HepG2 (cell line): ENCODE measurements around the gene STIP1. TPM values are rescaled to one million over a fixed set of nuclear protein-coding genes. Genes with fewer than 3 reads are reported as not detected.

Experiments used
- ATAC-seq: fragments of 200-7000 bp; cut with Tn5 transposase; 3 replicates; pipeline ENCODE4 v1.9.1; 2020; ENCODE audit warnings: mild to moderate bottlenecking, moderate library complexity
- BruUV-seq: library from RNA; stranded (reverse); fragments of 400-500 nt; replicated peaks from 2 replicates; lab custom pipeline; 2021; lab: Mats Ljungman, UMichigan
- CTCF ChIA-PET: fragments of 300-600 bp; formaldehyde crosslinking; extraction: SDS; loops from one replicate; lab custom pipeline; 2021; ENCODE audit warnings: low total read pairs, inconsistent platforms, low intra/inter-chr PET ratio; lab: Yijun Ruan, JAX
- POLR2A ChIA-PET: fragments of 350-600 bp; sonication (Branson Sonifier 250); formaldehyde crosslinking; loops from one replicate; lab custom pipeline; 2020; ENCODE audit warnings: antibody characterized with exemption, inconsistent platforms; lab: Yijun Ruan, JAX
- DNase-seq: peaks from one replicate; pipeline ENCODE4 v3.0.0-alpha.2; 2015; ENCODE audit warnings: low spot score
- FAIRE-seq: peaks from 3 replicates; lab custom pipeline; 2011; peaks lifted over from hg19 to GRCh38; lab: Jason Lieb, UNC
- H2AFZ ChIP-seq: one replicate; pipeline ENCODE4 v1.6.1; 2011; ENCODE audit warnings: low read length, inconsistent platforms
- H3K27ac ChIP-seq: fragments of 300-600 bp; 3 replicates; pipeline ENCODE4 v1.8.0; 2011; ENCODE audit warnings: mixed run types, mild to moderate bottlenecking, mixed read lengths, low read length, inconsistent platforms; ENCODE audit not compliant: insufficient read depth; ENCODE audit errors: extremely low read length
- H3K27me3 ChIP-seq, 2 experiments: fragments of 200-600 bp in 1 of 2; 2 replicates in 1 of 2; 3 replicates in 1 of 2; pipeline versions ENCODE4 v1.6.0 to v1.8.0; 2011; ENCODE audit warnings: low read length in 2 of 2, mild to moderate bottlenecking in 2 of 2, moderate library complexity in 2 of 2, inconsistent platforms in 1 of 2; ENCODE audit not compliant: insufficient read depth in 2 of 2, control insufficient read depth in 1 of 2
- H3K36me3 ChIP-seq, 2 experiments: fragments of 200-600 bp in 1 of 2; replicated peaks in 1 of 2; 2 replicates in 1 of 2; 3 replicates in 1 of 2; pipeline versions ENCODE4 v1.5.1 to v1.8.0; 2011; ENCODE audit warnings: low read length in 2 of 2, inconsistent platforms in 1 of 2; ENCODE audit not compliant: insufficient read depth in 2 of 2, control insufficient read depth in 1 of 2
- H3K4me1 ChIP-seq: 2 replicates; pipeline ENCODE4 v1.5.1; 2012; ENCODE audit warnings: low read length, inconsistent platforms; ENCODE audit not compliant: insufficient read depth
- H3K4me2 ChIP-seq: 2 replicates; pipeline ENCODE4 v1.6.0; 2011; ENCODE audit warnings: low read depth, low read length, inconsistent platforms
- H3K4me3 ChIP-seq, 3 experiments: fragments of 200-600 bp in 1 of 3; sonication (generic), shearing (Covaris generic) in 1 of 3; replicated peaks in 1 of 3; 2 replicates each; pipeline ENCODE4 v1.5.1; 2011 to 2016; ENCODE audit warnings: low read length in 3 of 3, inconsistent platforms in 2 of 3, low read depth in 2 of 3, mild to moderate bottlenecking in 2 of 3, control low read depth in 1 of 3, mixed read lengths in 1 of 3; ENCODE audit not compliant: insufficient read depth in 1 of 3
- H3K79me2 ChIP-seq: one replicate; pipeline ENCODE4 v1.6.1; 2011; ENCODE audit warnings: low read length, inconsistent platforms; ENCODE audit not compliant: insufficient read depth
- H3K9ac ChIP-seq: 2 replicates; pipeline ENCODE4 v1.6.0; 2011; ENCODE audit warnings: mild to moderate bottlenecking, low read depth, low read length, inconsistent platforms; ENCODE audit not compliant: insufficient read depth
- H3K9me3 ChIP-seq: 2 replicates; pipeline ENCODE4 v1.5.1; 2012; ENCODE audit warnings: mild to moderate bottlenecking, low read length
- H4K20me1 ChIP-seq: 2 replicates; pipeline ENCODE4 v1.6.0; 2011; ENCODE audit warnings: inconsistent platforms, mild to moderate bottlenecking, low read length, moderate library complexity; ENCODE audit not compliant: insufficient read depth
- ARHGAP35 ChIP-seq: sonication (generic); formaldehyde crosslinking; IDR thresholded peaks from 2 replicates; pipeline ENCODE4 v1.9.0; 2022; ENCODE audit warnings: mild to moderate bottlenecking, inconsistent platforms, moderate library complexity, missing genetic modification reagents, borderline replicate concordance
- CERS6 ChIP-seq: sonication (generic); formaldehyde crosslinking; IDR thresholded peaks from 2 replicates; pipeline ENCODE4 v1.5.0; 2020; ENCODE audit warnings: missing genetic modification reagents
- CTCF ChIP-seq: sonication (generic); formaldehyde crosslinking; IDR thresholded peaks from 2 replicates; pipeline ENCODE4 v1.5.0; 2020; ENCODE audit warnings: mild to moderate bottlenecking, missing genetic modification reagents, moderate library complexity
- FLYWCH1 ChIP-seq: sonication (generic); formaldehyde crosslinking; IDR thresholded peaks from 2 replicates; pipeline ENCODE4 v1.8.1; 2023; ENCODE audit warnings: mild to moderate bottlenecking, missing genetic modification reagents
- FOXA3 ChIP-seq: IDR thresholded peaks from 2 replicates; pipeline ENCODE4 v1.6.1; 2016; ENCODE audit warnings: missing genetic modification reagents, missing compliant biosample characterization
- FOXO4 ChIP-seq: sonication (generic); formaldehyde crosslinking; conservative IDR thresholded peaks from 2 replicates; pipeline ENCODE4 v1.8.1; 2023; ENCODE audit warnings: missing genetic modification reagents
- HES4 ChIP-seq: sonication (generic); formaldehyde crosslinking; IDR thresholded peaks from 2 replicates; pipeline ENCODE4 v1.9.0; 2021; ENCODE audit warnings: mild to moderate bottlenecking, missing genetic modification reagents, borderline replicate concordance
- HNF4G ChIP-seq, 2 experiments: sonication (generic) in 1 of 2; formaldehyde crosslinking in 1 of 2; IDR thresholded peaks; 2 replicates each; pipeline versions ENCODE4 v1.4.0 to v1.6.1; 2011 to 2020; ENCODE audit warnings: borderline replicate concordance in 2 of 2, low read depth in 2 of 2, mild to moderate bottlenecking in 2 of 2, low read length in 1 of 2, missing genetic modification reagents in 1 of 2, moderate library complexity in 1 of 2
- MZF1 ChIP-seq: sonication (generic); formaldehyde crosslinking; IDR thresholded peaks from 2 replicates; pipeline ENCODE4 v1.8.1; 2023; ENCODE audit warnings: mild to moderate bottlenecking, missing genetic modification reagents, borderline replicate concordance
- SCMH1 ChIP-seq: sonication (generic); formaldehyde crosslinking; IDR thresholded peaks from 2 replicates; pipeline ENCODE4 v1.9.0; 2021; ENCODE audit warnings: missing genetic modification reagents, mild to moderate bottlenecking, borderline replicate concordance
- SMAD3 ChIP-seq: sonication (generic); formaldehyde crosslinking; IDR thresholded peaks from 2 replicates; pipeline ENCODE4 v1.4.0; 2020; ENCODE audit warnings: missing genetic modification reagents
- TCF12 ChIP-seq, 2 experiments: fragments of 450-650 bp in 1 of 2; sonication (generic) in 1 of 2; formaldehyde crosslinking in 1 of 2; IDR thresholded peaks; 2 replicates each; pipeline versions ENCODE4 v1.6.1 to v1.8.0; 2017 to 2022; ENCODE audit warnings: antibody characterized with exemption in 1 of 2, mild to moderate bottlenecking in 1 of 2, missing genetic modification reagents in 1 of 2, moderate library complexity in 1 of 2
- ZBTB7A ChIP-seq: sonication (generic); formaldehyde crosslinking; IDR thresholded peaks from 2 replicates; pipeline ENCODE4 v1.8.0; 2022; ENCODE audit warnings: mild to moderate bottlenecking, missing genetic modification reagents
- ZC3H13 ChIP-seq: sonication (generic); formaldehyde crosslinking; IDR thresholded peaks from 2 replicates; pipeline ENCODE4 v1.8.1; 2023; ENCODE audit warnings: mild to moderate bottlenecking, missing genetic modification reagents, moderate library complexity
- ZNF10 ChIP-seq: sonication (generic); formaldehyde crosslinking; IDR thresholded peaks from 2 replicates; pipeline ENCODE4 v1.4.0; 2020; ENCODE audit warnings: mild to moderate bottlenecking, low read depth, missing genetic modification reagents, borderline replicate concordance
- ZNF143 ChIP-seq: sonication (generic); formaldehyde crosslinking; IDR thresholded peaks from 2 replicates; pipeline ENCODE4 v1.4.0; 2020; ENCODE audit warnings: missing genetic modification reagents
- ZNF333 ChIP-seq: sonication (generic); formaldehyde crosslinking; IDR thresholded peaks from 2 replicates; pipeline ENCODE4 v1.4.0; 2020; ENCODE audit warnings: mild to moderate bottlenecking, missing genetic modification reagents, borderline replicate concordance
- ZNF629 ChIP-seq: sonication (generic); formaldehyde crosslinking; conservative IDR thresholded peaks from 2 replicates; pipeline ENCODE4 v1.5.0; 2020; ENCODE audit warnings: missing genetic modification reagents
- WGBS: methylation state at CpG from one replicate; pipeline ENCODE4 v1.1.6; 2017; ENCODE audit warnings: low lambda C conversion rate; 5-methylcytosine and 5-hydroxymethylcytosine counted together
- in situ Hi-C: cut with HindIII; loops from 2 replicates; pipeline ENCODE4 v1.10.0; 2017; ENCODE audit warnings: low pct_unique_long_range_greater_than_20kb; ENCODE audit not compliant: extremely low pct_ligation_motif_present
- intact Hi-C: fragments of 100-400 bp; cut with micrococcal nuclease; formaldehyde crosslinking; loops from one replicate; pipeline ENCODE4 v1.10.0; 2022; ENCODE audit not compliant: unreplicated experiment
- polyA plus RNA-seq, 8 experiments: library from polyadenylated mRNA; depleted of rRNA in 3 of 8; stranded (reverse) in 7 of 8; unstranded in 1 of 8; fragments of >200 nt; fragmentation: Illumina TruSeq in 4 of 8; extraction: Trizol in 4 of 8; gene quantifications; 2 replicates each; pipeline versions ENCODE4 v1.2.1 to v1.2.3, GENCODE V29; 2011 to 2016; ENCODE audit warnings: low read depth in 4 of 8, missing spikeins in 1 of 8, mixed read lengths in 1 of 8; ENCODE audit not compliant: insufficient read depth in 1 of 8
- total RNA-seq, 5 experiments: library from RNA; depleted of rRNA; stranded (reverse); fragments of >200 nt; fragmentation: Illumina TruSeq; extraction: Trizol; gene quantifications; 2 replicates each; pipeline ENCODE4 v1.2.3, GENCODE V29; 2016; ENCODE audit warnings: low read depth in 1 of 5
- TF ChIP-seq, protein P1 (sequence below): sonication (generic); formaldehyde crosslinking; IDR thresholded peaks from 2 replicates; pipeline ENCODE4 v1.4.0; 2020; ENCODE audit warnings: missing genetic modification reagents, borderline replicate concordance

STIP1 gene
- total and polyA plus RNA-seq, 2 of the 13 experiments (the other 11 are each of a cell fraction or from before 2014, with no cell fraction given) = 81.1 to 217 TPM

GRCh38 chr11:64165481-64165841 is 20.5 kb upstream of the STIP1 start:
- Histone ChIP-seq H3K4me3 (peak overlapping the region; percentile 55 to 94 (median 94); a peak in 5 of 6 replicates), H3K36me3 (no peaks in the 10 kb centered on the region), H3K9me3 (no peaks in the 10 kb centered on the region), H4K20me1 (no peaks in the 10 kb centered on the region), H3K9ac (peak overlapping the region; percentile 93), H3K79me2 (peaks cover 17% of the 10 kb centered on the region), H3K4me1 (peaks cover 42% of the 10 kb centered on the region), H3K27me3 (no peaks in the 10 kb centered on the region; a peak in 1 of 5 replicates), H2AFZ (no peak overlapping the region), H3K4me2 (peak overlapping the region; percentile 88), H3K27ac (peak overlapping the region; percentile 89)
- no peak for DNase-seq
- FAIRE-seq = no peak
- peak; percentile 27 for ATAC-seq
- in situ Hi-C loops (no loop called here), intact Hi-C loops (no loop called here)
- POLR2A ChIA-PET = interaction anchor here (0.7 to 3.5 kb wide), 5 partner anchors 16 to 135 kb away, joined by 3 to 31 read pairs (median 5); partner anchors contain the start of genes CATSPERZ, FKBP2 and STIP1
- no TSS peak for BruUV-seq
- WGBS = 0% methylated on average over 7 of the region's 32 CpGs
- CTCF ChIA-PET = no interaction called here
- no peak for TF ChIP-seq FOXO4
- TF ChIP-seq ZNF629 = no peak
- TF ChIP-seq SCMH1 (CRISPR knock-in tag) = no peak
- TF ChIP-seq MZF1 (CRISPR knock-in tag) = no peak
- TF ChIP-seq HNF4G (IDR thresholded peaks at IDR 0.05; ENCODE audit: borderline replicate concordance, low read depth, low read length) = no peak
- TF ChIP-seq HNF4G (CRISPR knock-in tag; IDR thresholded peaks at IDR 0.05; ENCODE audit: borderline replicate concordance, low read depth) = no peak
- TF ChIP-seq SMAD3 = no peak
- TF ChIP-seq, protein P1, sequence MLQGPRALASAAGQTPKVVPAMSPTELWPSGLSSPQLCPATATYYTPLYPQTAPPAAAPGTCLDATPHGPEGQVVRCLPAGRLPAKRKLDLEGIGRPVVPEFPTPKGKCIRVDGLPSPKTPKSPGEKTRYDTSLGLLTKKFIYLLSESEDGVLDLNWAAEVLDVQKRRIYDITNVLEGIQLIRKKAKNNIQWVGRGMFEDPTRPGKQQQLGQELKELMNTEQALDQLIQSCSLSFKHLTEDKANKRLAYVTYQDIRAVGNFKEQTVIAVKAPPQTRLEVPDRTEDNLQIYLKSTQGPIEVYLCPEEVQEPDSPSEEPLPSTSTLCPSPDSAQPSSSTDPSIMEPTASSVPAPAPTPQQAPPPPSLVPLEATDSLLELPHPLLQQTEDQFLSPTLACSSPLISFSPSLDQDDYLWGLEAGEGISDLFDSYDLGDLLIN (CRISPR knock-in tag) = no peak
- TF ChIP-seq ZBTB7A (CRISPR knock-in tag) = 0 out of 2 replicates have a peak, but pooled peaks have one; percentile 11
- no peak for TF ChIP-seq ARHGAP35 (CRISPR knock-in tag)
- TF ChIP-seq ZC3H13 = 0 out of 2 replicates have a peak, but pooled peaks have one; percentile 1
- TF ChIP-seq FOXA3 (CRISPR knock-in tag) = no peak
- no peak for TF ChIP-seq ZNF143 (CRISPR knock-in tag)
- TF ChIP-seq CERS6 (CRISPR knock-in tag) = no peak
- TF ChIP-seq HES4 = 0 out of 2 replicates have a peak, but pooled peaks have one; percentile 50
- no peak for TF ChIP-seq ZNF10
- TF ChIP-seq ZNF333 (CRISPR knock-in tag) = no peak
- TF ChIP-seq TCF12 (IDR thresholded peaks at IDR 0.05) = no peak
- 0 out of 2 replicates have a peak, but pooled peaks have one; percentile 5 for TF ChIP-seq TCF12 (CRISPR knock-in tag; IDR thresholded peaks at IDR 0.05)
- TF ChIP-seq CTCF (CRISPR knock-in tag) = peak; percentile 49
- TF ChIP-seq FLYWCH1 (CRISPR knock-in tag) = 0 out of 2 replicates have a peak, but pooled peaks have one; percentile 54
